Skeletal muscle tissue (tissue), 4 donors: ENCODE measurements around the gene OR2T27. TPM values are rescaled to one million over a fixed set of nuclear protein-coding genes. Genes with fewer than 3 reads are reported as not detected.
"Not testable (repeated sequence)": the region's sequence is repeated elsewhere in the genome, so short reads cannot be mapped to it uniquely, and the experiment has no call there.

Experiments used
- H3K27ac ChIP-seq: one replicate; pipeline ENCODE4 v1.7.0; 2013; ENCODE audit warnings: mild to moderate bottlenecking, low read depth, low read length, inconsistent platforms
- H3K27me3 ChIP-seq, 3 donors: one replicate each; pipeline ENCODE4 v1.7.0; 2013; ENCODE audit warnings: low read length in 3 of 3; ENCODE audit not compliant: control insufficient read depth in 3 of 3, insufficient read depth in 3 of 3
- H3K36me3 ChIP-seq, 3 donors: one replicate each; pipeline ENCODE4 v1.7.0; 2013; ENCODE audit warnings: low read length in 3 of 3; ENCODE audit not compliant: control insufficient read depth in 3 of 3, insufficient read depth in 3 of 3
- H3K4me1 ChIP-seq, 3 donors: one replicate each; pipeline ENCODE4 v1.7.0; 2013; ENCODE audit warnings: low read length in 3 of 3, mild to moderate bottlenecking in 3 of 3; ENCODE audit not compliant: control insufficient read depth in 3 of 3, insufficient read depth in 3 of 3
- H3K4me3 ChIP-seq, 3 donors: one replicate each; pipeline ENCODE4 v1.7.0; 2013; ENCODE audit warnings: low read length in 3 of 3
- H3K9ac ChIP-seq, 3 donors: one replicate each; pipeline ENCODE4 v1.7.0; 2013; ENCODE audit warnings: low read length in 3 of 3, mild to moderate bottlenecking in 3 of 3, moderate library complexity in 2 of 3, low read depth in 1 of 3
- H3K9me3 ChIP-seq, 3 donors: one replicate each; pipeline ENCODE4 v1.7.0; 2013; ENCODE audit warnings: low read length in 3 of 3; ENCODE audit not compliant: control insufficient read depth in 3 of 3
- total RNA-seq: library from RNA; depleted of rRNA; stranded (reverse); fragments of >200 nt; gene quantifications from one replicate; pipeline ENCODE4 v1.2.3, GENCODE V29; 2014
- donor health status: Osteomylitis.

The OR2T27 gene
- total RNA-seq, 1 donor from 2014 or later = not detected

DNA sequence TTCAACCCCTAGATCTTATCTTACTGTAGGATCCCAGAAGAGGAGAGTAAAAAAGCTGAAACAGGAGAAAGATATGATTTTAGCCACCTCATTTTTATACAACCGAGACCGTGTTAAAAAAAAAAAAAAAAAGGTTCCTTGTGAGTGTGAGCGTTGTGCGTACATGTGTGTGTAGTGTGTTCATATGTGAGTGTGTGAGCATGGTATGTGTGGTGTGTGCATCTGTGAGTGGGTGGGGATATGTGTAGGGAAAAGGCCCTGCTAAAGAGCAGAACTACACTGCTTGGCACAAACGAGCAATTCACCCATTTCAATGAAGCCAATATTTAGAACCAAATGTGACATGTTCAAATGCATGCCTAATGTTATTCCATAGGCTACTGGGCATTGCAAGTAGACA lies 13.7 kb downstream of the OR2T27 start:
- not testable (repeated sequence) for H3K27me3 ChIP-seq, H3K4me1 ChIP-seq, H3K27ac ChIP-seq, H3K4me3 ChIP-seq, H3K9me3 ChIP-seq, H3K36me3 ChIP-seq, H3K9ac ChIP-seq

DNA sequence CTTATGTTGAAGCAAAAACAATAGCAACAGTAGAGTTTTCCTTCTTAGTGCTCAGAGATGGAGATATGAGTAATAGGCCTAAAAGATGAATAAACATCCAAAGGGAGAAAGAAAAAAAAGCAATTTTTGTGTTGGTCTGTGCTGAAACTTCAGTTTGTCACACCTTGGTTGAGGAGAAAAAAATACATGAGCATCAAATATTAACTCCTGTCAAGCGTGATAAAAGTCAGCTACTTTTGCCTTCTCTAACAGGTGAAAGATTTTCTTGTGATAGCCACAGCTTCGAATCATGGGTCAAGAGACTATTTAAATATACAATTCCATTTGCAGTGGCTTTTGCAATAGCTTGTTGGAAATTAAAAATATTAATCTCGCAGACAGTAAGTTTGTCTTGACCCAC lies 14.4 kb downstream of the OR2T27 start:
- not testable (repeated sequence) for H3K27me3 ChIP-seq, H3K9ac ChIP-seq, H3K9me3 ChIP-seq, H3K36me3 ChIP-seq, H3K27ac ChIP-seq, H3K4me1 ChIP-seq, H3K4me3 ChIP-seq

DNA sequence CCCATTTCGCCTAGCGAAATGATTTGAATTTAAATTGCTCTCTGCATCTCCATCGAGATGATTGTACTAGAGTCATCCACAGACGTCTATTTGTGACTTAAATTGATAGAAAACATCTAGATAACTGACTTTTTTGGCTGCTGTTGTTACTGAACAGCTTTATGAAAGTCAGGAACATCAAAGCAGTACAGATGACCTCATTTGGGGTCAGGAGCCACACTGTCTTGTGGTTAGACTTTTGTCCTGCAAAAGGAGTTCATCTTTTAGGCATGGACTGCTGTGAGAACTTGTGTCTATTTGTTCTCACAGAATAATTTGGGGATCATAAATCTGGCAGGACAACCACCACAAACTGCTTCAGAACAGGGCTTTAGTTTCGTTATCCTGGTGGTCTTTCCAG lies 15.7 kb downstream of the OR2T27 start:
- not testable (repeated sequence) for H3K9me3 ChIP-seq, H3K9ac ChIP-seq, H3K4me3 ChIP-seq, H3K27ac ChIP-seq, H3K36me3 ChIP-seq, H3K27me3 ChIP-seq, H3K4me1 ChIP-seq

DNA sequence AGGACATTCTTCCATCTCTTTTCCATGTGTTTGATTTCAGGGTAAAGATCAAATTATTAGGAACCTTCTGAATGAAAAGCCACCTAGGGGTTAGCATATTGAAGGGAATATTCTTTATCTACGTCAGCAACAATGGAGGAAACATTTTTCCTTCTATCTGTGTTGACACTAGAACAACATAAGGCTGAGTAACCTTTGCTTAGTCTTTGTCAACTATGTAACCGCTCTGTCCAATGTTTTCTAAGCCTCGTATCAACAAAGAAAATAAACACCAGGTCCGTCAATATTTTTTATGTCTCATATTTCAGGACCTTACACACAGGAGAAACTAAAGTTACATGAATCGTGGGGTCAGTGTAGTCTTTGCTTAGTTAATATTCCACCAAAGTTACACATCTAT lies 18.7 kb downstream of the OR2T27 start:
- H3K36me3 ChIP-seq, H3K9ac ChIP-seq: not testable (repeated sequence)

GRCh38 chr1:248634991-248635390 lies 20.3 kb downstream of the OR2T27 start, which contains the start of gene OR2T11:
Gene OR2T11 (minus strand): TSS chr1:248635091. CDS start chr1:248627128, 7,963 bp downstream.
- H3K9me3 ChIP-seq, H3K4me3 ChIP-seq, H3K9ac ChIP-seq, H3K27me3 ChIP-seq, H3K27ac ChIP-seq, H3K4me1 ChIP-seq, H3K36me3 ChIP-seq: not testable (repeated sequence)

More for the DNA sequence above, 18.7 kb downstream of the OR2T27 start:
- H3K27me3 ChIP-seq, H3K9me3 ChIP-seq, H3K4me3 ChIP-seq, H3K27ac ChIP-seq, H3K4me1 ChIP-seq: not testable (repeated sequence)

DNA sequence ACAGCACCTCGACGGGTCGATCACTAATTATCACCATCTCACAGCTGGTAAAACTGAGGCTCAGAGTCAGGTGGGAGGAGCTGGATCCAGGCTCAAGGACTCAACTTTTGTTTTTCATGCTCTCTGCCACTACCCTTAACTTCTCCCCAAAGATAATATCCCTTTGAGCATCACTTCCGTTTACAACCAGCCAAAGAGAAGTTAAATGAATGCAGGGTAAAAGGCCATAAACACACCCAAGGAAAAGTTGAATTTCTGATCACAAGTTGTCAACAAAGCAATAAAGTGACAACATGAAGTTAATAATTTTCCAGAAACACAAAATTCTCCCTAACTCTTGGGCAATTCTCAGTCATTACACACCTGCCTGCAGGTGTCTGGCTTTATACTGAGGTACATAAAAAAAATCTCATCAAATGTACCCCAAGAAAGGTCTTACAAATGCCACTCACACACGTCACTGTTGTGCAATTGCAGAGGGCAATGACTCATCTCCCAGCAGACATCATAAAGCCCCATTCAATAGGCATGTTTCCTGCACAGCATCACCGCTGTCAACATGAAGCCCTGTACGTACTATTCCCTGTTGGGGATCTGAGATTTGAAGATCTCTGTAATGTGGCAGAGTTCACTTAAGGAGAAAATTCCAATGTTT lies 23.8 kb downstream of the OR2T27 start:
- Histone ChIP-seq H3K9ac (no peak overlapping the region), H3K4me3 (no peak overlapping the region), H3K4me1 (no peaks in the 10 kb centered on the region), H3K27ac (no peak overlapping the region), H3K9me3 (no peaks in the 10 kb centered on the region), H3K27me3 (no peaks in the 10 kb centered on the region), H3K36me3 (no peaks in the 10 kb centered on the region)

- Histone ChIP-seq H3K36me3 (no peaks in the 10 kb centered on the region), H3K4me3 (no peak overlapping the region), H3K4me1 (no peaks in the 10 kb centered on the region), H3K27me3 (no peaks in the 10 kb centered on the region), H3K9me3 (no peaks in the 10 kb centered on the region), H3K27ac (no peak overlapping the region), H3K9ac (no peak overlapping the region)
Observed at GRCh38 chr1:248630551-248630950, 24.8 kb downstream of the OR2T27 start.

- H3K4me3 ChIP-seq = no peak overlapping the region
- no peak overlapping the region for H3K27ac ChIP-seq
- no peaks in the 10 kb centered on the region for H3K4me1 ChIP-seq
- no peaks in the 10 kb centered on the region for H3K27me3 ChIP-seq
- H3K36me3 ChIP-seq = no peaks in the 10 kb centered on the region
- no peak overlapping the region for H3K9ac ChIP-seq
- H3K9me3 ChIP-seq = no peaks in the 10 kb centered on the region
Observed at GRCh38 chr1:248627971-248628844, 27.1 kb downstream of the OR2T27 start.

GRCh38 chr1:248625971-248626370 lies 29.4 kb downstream of the OR2T27 start:
- Histone ChIP-seq H3K9me3 (no peaks in the 10 kb centered on the region), H3K36me3 (no peaks in the 10 kb centered on the region), H3K27me3 (no peaks in the 10 kb centered on the region), H3K4me3 (no peak overlapping the region), H3K4me1 (no peaks in the 10 kb centered on the region), H3K27ac (no peak overlapping the region), H3K9ac (no peak overlapping the region)

GRCh38 chr1:248625166-248625565 lies 30.2 kb downstream of the OR2T27 start:
- Histone ChIP-seq H3K27ac (no peak overlapping the region), H3K4me3 (no peak overlapping the region), H3K9me3 (no peaks in the 10 kb centered on the region), H3K36me3 (no peaks in the 10 kb centered on the region), H3K9ac (no peak overlapping the region), H3K4me1 (no peaks in the 10 kb centered on the region), H3K27me3 (no peaks in the 10 kb centered on the region)
